Forelimb muscle (tissue), 1 donor: ENCODE results near the gene ECEL1. TPM values are rescaled to one million over a fixed set of nuclear protein-coding genes. Genes with fewer than 3 reads are reported as not detected.

ENCODE experiments used
- DNase-seq: peaks from one replicate; pipeline ENCODE4 v3.0.0-alpha.2; 2013; ENCODE audit warnings: low read depth
- polyA plus RNA-seq: library from polyadenylated mRNA; unstranded; fragments of 120-200 nt; gene quantifications from one replicate; pipeline ENCODE4 v1.2.1, GENCODE V29; 2013; ENCODE audit not compliant: insufficient read length

ECEL1 gene
- polyA plus RNA-seq, 1 donor, result 0.51 TPM

DNA sequence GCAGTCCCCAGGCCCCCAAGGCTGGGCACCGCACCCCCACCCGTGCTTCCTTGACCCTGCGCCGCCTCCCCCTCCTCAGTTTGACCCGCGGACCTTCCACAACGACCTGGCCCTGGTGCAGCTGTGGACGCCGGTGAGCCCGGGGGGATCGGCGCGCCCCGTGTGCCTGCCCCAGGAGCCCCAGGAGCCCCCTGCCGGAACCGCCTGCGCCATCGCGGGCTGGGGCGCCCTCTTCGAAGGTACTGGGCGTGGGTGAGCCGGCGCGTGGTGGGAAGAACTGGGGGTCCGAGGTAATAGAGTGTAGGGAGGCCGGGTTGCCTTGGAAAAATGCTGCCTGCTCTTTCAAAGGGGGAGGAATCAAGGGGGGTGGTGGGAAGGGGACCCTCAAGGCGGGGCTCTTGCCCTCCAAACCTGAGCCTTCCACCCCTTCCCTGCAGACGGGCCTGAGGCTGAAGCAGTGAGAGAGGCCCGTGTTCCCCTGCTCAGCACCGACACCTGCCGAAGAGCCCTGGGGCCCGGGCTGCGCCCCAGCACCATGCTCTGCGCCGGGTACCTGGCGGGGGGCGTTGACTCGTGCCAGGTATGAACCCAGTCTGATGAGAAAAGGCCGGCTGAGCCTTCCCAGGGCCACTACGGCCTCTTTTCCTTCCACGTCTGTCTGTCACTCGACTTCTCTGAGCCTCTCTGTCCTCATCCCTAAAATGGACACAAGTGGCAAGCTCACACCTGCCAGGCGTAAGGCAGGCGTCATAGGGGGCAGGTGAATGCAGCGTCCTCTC, 35.2 kb upstream of the ECEL1 start:
- no peak for DNase-seq

DNA sequence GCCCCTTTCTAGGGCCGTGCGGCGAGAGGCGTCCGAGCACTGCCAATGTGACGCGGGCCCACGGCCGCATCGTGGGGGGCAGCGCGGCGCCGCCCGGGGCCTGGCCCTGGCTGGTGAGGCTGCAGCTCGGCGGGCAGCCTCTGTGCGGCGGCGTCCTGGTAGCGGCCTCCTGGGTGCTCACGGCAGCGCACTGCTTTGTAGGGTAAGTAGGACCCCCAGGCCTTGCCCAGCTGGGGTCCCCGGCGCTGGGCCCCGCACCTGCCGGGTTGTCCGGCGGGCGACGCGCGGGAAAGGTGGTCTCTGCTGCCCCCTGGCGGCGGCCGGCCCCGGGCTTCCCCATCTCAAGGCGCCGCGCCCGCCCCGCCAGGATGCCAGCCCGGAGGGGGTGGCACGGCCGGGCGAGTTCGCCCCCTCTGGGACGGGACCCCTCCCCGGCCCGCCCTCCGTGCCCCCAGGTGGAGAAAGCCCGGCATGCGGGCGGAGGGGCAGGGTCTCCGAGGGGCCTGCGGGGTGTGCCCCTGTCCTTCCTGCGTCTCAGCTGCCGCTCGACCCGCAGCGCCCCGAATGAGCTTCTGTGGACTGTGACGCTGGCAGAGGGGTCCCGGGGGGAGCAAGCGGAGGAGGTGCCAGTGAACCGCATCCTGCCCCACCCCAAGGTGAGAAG, 34.5 kb upstream of the ECEL1 start:
- no peak for DNase-seq

DNA sequence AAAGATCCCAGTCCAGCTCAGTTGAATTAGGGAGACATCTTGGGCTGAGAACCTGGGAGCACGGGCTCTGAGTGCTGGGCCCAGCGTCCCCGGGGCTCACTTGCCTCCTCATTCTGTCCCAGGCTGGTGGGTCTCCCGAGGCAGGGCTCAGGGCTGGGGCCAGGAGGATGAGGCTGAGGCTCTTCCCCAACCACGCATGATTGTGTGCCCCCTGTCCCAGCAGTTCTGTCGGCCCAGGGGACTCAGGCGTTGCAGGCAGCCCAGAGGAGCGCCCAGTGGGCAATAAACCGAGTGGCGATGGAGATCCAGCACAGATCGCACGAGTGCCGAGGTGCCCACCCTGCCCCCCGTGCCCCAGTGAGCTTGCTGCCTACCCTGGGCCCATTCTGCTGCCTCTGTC, 33.5 kb upstream of the ECEL1 start:
- no peak for DNase-seq

DNA sequence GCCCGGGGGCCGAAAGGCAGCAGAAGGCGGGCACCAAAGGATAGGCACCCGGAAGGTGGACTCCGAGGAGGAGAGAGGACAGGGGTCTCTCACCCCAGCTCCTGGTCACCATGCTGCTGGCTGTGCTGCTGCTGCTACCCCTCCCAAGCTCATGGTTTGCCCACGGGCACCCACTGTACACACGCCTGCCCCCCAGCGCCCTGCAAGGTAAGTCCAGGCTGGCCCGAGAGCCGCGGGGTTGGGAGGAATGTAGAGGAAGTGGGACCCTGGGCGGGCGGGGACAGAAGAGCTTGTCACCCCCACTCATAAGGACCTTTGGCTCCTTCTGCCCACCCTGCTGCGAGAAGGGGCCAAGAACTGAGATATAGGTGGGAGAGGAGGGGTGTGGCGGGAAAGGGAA, 32.9 kb upstream of the ECEL1 start:
- no peak for DNase-seq

DNA sequence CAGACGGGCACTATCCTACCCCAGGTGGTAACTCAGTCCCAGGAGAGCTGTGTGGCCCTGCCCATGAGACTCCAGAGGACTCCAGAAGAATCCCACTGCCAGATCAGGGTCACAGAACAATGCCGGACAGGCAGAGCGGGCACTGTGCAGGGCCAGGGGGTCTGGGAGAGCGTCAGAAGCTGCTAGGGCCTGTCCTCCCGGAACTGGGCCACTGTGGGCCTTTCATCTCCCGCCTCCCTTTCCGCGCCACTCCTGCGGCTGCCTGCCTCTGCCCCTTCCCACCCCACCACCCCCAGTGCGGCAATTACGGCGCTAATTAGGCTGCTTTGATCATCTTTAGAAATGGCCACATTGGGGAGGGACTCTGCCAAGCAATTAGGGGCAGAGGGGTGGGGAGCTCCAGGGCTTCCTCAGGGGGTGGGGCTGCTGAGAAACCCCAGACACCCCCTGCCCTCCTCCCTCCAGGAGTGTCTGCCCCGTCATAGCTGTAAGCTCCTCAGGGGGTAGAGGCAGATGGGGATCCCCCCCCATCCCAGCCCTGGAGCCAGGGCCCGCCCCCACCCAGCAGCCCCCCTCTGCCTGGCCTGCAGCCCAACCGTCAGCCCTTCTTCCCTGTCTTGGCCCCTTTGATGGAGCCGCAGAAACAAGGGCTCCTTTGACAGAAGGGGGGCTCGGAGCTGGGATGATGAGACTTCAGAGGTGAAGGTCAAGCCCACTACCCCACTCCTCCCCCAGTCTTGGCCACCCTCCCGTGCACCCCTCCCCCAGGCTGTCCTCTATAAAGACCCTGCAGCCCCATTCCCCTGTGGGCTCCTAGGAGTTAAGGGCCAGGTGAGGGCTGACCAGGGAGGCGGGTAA, 32.2 kb upstream of the ECEL1 start, which contains the start of gene PRSS56:
Gene PRSS56 (plus strand): TSS at position 808 of the 858 bp plus-strand sequence. CDS start 211 bp downstream, outside the sequence.
- DNase-seq, result no peak

DNA sequence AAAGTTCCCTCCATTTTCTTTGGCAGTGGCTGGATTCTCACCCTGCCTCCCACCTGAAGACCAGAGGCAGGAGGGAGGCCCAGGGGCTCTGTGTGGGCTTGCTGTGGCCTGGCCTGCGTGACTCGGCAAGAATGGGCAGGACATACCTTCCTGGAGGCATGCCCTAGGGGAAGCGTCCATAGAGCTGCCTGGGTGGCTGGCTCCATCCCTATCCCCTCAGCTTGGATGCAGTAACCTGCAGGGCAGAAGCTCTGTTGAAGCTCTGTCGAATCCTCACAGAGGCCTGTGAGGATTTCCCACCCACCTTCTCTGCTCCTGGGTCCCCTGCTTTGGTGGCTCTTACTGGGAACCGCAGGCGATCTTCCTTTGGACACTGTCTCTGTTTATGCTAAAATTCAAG, 31.2 kb upstream of the ECEL1 start:
- no peak for DNase-seq

DNA sequence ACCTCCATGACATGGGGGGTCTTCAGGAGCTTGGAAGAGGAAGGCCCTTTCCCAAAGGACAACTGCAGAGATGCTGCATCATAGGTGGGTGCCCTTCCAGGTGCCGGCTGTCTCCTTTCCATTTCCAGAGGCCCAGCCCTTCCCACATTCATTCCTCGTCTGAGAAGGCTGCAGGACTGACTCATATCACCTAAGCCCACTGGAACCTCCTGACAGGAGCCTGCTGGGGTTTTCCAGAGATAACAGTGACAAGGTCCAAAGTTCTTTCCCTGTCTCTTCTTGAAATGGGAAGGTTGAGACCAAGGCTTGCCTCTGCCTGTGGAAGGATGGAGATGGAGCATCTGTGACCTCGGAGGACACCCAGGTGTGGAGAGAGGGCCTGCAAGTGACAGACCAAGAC, 28.9 kb upstream of the ECEL1 start:
- DNase-seq, result no peak

DNA sequence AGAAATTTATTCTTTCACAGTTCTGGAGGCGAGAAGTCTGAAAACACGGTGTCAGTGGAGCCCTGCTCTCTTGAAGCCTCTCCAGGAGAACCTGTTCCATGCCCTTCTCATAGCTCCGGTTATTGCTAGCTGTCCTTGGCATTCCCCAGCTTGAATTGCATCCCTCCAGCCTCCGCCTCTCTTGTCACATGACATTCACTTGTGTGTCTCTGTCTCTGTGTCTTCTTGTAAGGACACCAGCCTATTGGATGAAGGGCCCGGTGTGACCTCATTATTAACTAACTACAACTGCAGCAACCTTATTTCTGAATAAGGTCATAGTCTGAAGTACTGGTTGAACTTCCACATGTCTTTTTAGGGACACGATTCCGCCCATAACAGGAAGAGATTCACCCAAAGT, 28.0 kb upstream of the ECEL1 start:
- DNase-seq, result no peak

DNA sequence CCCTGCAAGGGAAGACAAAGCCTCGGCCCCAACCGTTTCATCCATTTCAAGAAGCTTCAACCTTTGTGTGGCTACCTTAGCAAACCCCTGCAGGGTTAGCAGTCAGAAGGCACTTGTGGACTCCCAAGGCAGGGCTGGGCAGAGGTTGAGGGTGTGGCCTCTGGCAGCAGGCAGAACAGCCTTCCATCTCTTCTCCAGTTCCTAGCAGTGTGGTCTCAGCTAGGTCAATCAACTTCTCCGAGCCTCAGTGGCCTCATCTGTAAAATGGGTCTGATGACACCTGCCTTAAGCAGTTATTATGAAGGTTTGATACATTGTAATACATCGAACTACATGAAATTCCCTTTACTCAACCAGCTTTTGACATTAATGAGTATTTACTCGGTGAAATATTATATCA, 25.7 kb upstream of the ECEL1 start:
- no peak for DNase-seq

DNA sequence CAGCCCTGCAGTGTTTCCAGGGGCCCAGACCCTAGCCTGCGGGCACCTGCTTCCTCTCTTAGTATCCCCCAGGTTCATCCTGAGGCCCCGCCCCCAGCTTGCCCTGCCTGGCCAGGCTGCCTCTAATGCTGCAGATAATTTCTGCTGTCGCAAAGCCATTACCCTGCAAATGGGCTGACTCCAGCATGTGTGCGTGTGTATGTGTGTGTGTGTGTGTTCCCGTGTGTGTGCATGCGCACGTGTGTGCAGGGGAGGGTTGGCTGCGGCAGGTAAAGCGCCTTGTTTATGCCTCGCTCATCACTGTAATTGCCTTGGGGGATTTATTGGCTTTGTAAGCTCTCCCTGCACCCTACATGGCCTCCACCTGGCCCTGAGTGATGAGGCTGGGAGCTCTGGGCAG, 25.0 kb upstream of the ECEL1 start:
- no peak for DNase-seq

DNA sequence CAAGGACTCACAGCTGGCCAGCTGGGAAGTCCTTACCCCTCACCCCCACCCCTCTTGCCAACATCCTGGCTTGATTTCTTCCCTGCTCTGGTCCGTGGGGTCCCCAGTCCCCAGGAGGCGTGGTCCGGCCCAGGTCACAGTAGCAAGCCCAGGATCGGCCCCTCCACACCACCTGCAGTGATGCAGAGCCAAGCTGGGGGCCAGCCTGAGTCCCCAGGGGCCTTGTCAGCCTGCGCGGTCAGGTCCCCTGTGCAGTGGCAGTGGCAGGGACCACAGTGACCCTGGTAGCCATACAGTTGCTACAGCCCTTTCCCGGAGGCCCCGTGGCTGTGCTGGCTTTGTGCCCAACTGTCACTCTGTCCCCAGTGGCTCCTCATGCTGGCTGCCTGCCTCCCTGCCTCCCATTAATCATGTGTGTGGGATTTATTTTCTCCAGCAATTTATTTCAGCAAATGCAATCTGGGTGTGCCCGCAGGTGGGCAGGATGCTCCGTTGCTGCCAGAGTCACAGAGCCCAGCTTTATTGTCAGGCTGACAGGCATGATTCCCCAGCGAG, 23.8 kb upstream of the ECEL1 start:
- DNase-seq, result no peak

DNA sequence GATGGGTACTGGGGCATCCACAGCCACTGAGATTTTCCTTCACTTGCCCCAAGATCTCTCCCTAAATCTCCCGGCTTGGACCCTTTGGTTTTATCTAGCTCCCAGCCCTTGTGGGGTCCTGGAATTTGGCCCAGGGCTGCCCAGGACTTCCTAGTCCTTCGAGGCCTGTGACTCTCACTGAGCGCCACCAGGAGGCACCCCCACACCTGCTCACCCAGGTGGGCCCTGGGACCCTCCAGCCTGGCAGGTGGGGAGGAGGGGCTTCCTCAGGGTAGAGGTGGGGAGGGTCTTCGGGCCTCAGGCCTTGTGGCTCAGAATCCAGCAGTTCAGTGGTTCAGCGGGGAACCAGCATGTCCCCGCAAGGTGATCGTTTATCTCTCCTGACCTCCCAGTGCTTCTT, 20.6 kb upstream of the ECEL1 start:
- no peak for DNase-seq

DNA sequence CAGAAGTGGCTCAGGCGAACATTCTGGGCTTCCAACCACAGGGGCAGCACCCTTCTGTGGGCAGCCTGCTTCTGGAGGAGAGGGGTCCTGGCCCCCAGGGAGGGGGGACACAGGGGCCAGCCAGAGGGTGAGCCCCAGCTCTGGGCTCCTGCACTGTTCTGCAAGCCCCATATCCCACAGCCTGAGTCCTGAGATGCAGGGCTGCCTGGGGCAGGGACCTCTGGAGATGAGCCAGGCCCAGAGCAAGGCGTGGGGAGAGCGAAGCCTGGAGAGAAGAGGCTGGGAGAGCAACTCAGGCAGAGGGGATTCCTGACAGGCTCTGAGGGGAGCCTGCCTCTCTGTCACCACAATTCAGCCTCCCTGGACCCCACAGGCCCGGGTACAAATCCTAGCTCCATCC, 19.1 kb upstream of the ECEL1 start:
- no peak for DNase-seq

DNA sequence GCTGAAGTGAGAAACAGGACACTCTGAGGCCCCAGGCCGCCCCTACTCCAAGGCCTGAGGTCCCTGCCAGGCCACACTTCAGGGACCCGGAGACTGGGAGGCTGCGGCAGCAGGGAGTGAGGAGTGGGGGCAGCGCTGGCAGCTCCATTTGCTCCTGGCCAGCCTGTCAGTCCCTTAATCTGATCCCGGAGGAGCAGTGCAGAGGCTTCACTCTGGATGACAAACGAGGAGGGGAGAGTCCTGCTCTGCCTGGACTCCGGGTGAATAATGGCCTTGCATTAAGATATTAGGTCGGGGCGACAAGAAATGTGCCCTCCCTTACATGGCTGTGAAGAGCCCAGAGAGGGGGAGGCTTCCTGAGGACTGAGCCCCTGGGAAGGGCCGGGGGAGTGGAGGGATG, 18.2 kb upstream of the ECEL1 start:
- DNase-seq, result no peak

DNA sequence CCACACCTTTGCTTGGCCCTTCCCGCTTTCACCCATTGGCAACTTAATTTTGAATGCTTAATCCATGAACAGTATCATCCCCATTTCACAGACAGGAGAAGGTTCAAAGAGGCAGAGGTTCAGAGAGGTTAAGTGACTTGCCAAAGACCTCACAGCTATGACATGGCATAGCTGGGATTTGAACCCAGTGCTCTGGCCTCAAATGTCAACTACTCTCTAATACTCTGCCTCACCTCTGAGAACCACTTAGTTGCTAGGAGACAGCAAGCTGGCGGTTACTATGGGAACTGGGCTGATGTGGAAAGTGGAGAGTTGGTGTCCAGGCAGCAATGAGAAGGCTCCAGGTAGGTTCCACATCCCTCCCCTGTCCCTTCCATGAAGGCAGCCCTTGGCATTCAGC, 16.8 kb upstream of the ECEL1 start:
- DNase-seq, result no peak

DNA sequence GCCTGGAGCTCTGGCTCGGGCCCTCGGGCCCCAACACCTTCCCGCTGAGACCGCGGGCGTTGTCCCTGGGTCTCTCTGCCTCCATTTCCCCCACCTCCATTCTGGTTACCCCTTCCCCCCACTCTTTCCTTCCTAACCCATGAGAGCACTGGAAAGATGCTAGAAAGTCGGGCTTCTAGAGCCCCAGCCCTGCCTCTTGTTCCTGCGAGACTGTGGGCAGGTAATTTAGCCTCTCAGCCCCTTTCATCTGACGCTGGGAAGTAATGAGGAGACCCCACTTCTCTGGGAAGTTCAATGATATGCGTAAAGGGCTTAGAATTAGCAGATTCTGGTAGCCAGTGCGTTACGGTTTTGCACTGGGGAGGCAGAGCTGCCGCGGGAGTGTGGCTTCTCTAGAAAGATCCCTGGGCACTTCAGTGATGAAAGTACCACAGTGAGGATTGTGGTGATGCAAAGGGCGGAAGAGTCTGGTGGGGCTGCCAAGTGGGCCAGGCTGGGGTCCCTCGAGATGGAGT, 16.2 kb upstream of the ECEL1 start:
- no peak for DNase-seq

DNA sequence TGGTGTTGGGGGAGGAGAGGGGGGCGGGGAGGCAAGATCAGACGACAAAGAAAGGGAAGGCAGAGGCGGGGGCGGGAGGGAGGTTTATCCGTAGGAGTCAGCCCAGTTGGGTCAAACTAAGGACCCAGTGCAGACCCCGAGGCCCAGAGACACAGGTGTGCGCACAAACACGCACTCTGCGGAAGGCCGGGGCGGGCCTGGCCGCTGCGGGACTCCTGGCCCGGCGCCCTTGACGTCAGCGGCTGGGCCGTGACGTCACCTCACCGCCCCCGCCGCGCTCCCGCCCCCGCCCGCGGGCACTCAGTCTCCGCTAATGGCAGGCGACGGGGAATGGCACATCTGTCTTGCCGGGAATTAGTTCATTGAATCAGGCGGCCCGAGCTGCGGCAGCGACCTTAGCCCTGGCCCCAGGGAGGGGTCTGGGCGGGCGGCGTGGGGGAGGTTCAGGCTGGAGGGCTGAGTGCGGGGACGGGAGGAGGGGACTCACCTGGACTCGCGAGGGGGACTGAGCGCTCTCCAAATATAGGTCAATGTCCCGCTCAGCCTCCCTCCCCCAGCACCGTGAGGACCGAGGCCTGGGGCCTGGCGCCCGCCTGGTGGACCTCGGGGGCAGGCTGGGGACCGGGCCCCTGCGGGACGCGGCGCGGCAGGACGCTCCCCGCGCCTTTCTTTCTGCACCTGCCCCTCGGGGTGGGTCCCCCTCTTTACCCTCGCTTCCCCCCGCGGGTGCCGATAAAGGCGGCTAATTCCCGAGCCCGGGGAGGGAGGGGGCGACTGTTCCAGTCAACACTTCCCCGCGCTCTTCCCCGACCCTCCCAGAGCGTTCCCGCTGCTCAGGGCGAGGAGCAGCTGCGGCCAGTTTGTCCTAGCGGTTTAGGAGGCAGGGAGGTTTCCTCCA, 15.5 kb upstream of the ECEL1 start:
- DNase-seq, result no peak

DNA sequence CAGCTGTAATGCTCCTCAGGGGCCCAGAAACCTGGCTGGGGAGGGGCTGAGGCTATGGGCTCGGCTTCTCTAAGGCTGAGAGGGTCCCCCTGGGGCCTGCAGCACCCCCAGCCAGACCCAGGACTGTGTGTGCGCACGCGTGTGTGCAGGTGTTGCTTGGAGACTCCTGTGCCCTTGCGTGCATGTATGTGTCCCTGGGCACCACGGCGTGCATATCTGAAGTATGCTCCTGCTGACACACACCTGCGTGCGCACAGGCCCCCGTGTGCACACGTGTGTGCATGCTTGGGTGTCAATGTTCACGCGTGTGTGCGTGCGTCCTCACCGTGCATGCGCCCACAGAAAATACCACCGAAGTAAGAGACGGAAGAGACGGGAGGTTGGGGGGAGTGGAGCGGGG, 14.9 kb upstream of the ECEL1 start:
- no peak for DNase-seq

DNA sequence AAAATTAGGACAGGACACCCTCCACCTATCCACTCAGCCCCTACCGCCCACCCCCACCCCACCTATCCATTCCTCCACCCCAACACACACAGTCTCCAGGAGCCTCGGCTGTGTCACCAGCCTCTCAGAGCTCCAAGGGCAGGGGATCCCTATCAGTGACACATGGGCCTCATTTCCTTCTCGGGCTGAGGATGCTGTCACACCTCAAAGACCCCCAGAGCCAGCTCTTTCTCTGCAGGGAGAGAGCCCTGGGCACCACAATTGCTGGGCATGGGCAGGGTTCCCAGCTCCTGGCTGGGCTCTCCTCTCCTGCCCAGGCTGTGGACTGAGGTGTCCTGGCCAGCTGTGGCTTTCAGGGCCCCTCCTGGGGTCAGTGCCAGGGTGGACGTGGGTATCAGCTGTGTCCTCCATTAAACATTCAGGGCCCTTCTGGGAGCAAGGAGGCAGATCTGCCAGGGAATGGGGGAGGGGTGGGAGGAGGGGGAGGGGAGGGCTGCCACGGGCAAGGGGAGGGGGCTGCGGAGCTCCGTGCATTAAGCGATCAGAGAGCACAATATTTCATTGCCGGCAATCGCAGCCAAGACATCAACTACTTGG, 14.3 kb upstream of the ECEL1 start:
- DNase-seq, result no peak

DNA sequence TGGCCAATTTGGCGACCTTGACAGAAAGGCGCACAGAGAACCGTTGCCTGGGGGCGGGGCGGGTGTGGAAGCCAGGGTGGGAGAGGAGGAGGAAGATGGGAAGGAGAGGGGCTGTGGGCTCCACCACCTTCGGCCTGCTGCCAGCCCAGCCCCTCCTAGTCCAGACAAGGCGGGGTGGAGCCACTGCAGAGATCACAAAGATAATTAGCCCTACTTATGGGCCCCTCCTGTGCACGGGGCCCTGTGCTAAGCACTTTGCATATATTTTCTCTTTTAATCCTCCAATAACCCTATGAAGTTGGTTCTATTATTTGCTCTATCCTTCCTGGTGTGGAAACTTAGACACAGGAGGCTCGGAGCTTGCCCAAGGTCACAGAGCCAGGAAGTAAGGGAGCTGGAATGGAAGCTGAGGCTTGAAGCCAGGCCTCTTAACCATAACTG, 13.7 kb upstream of the ECEL1 start:
- no peak for DNase-seq
